Panc1 (cell line): ENCODE measurements around the gene ZNF730. TPM values are rescaled to one million over a fixed set of nuclear protein-coding genes. Genes with fewer than 3 reads are reported as not detected.
A peak's percentile ranks its signal among the peaks of the same experiment; 100 is the strongest.
"Not testable (repeated sequence)": the region's sequence is repeated elsewhere in the genome, so short reads cannot be mapped to it uniquely, and the experiment has no call there.

Experiments used
- ATAC-seq: fragments of 200-7000 bp; cut with Tn5 transposase; 2 replicates; pipeline ENCODE4 v1.9.1; 2020; ENCODE audit warnings: mild to moderate bottlenecking, moderate library complexity
- BruUV-seq: library from RNA; stranded (reverse); fragments of 400-500 nt; replicated peaks from 2 replicates; lab custom pipeline; 2021; lab: Mats Ljungman, UMichigan
- CTCF ChIA-PET: fragments of 300-600 bp; sonication (Branson Sonifier 250); formaldehyde crosslinking; loops from one replicate; lab custom pipeline; 2022; ENCODE audit warnings: antibody characterized with exemption; lab: Charles Lee
- POLR2A ChIA-PET: fragments of 300-600 bp; sonication (Branson Sonifier 250); formaldehyde crosslinking; loops from one replicate; lab custom pipeline; 2022; ENCODE audit warnings: antibody characterized with exemption; lab: Charles Lee
- DNase-seq: peaks from one replicate; pipeline ENCODE4 v3.0.0-alpha.2; 2010; ENCODE audit warnings: low read depth, low spot score
- H3K27ac ChIP-seq: 2 replicates; pipeline ENCODE4 v1.5.1; 2011; ENCODE audit warnings: mild to moderate bottlenecking, low read length, inconsistent platforms
- H3K27me3 ChIP-seq: fragments of 200-500 bp; sonication (Bioruptor generic); 2 replicates; pipeline ENCODE4 v1.6.0; 2014; ENCODE audit warnings: low read length, inconsistent platforms; ENCODE audit not compliant: control insufficient read depth, insufficient read depth
- H3K36me3 ChIP-seq: fragments of 200-500 bp; sonication (Bioruptor generic); 2 replicates; pipeline ENCODE4 v1.5.1; 2014; ENCODE audit warnings: inconsistent platforms, mild to moderate bottlenecking, low read length, moderate library complexity; ENCODE audit not compliant: control insufficient read depth, insufficient read depth
- H3K4me1 ChIP-seq: 2 replicates; pipeline ENCODE4 v1.5.1; 2011; ENCODE audit warnings: inconsistent platforms, mild to moderate bottlenecking, low read length, moderate library complexity; ENCODE audit not compliant: control insufficient read depth, insufficient read depth
- H3K4me3 ChIP-seq, 2 experiments: 2 replicates each; pipeline ENCODE4 v1.5.1; 2011 to 2012; ENCODE audit warnings: low read depth in 2 of 2, low read length in 2 of 2, mild to moderate bottlenecking in 2 of 2, inconsistent platforms in 1 of 2, moderate library complexity in 1 of 2
- H3K9me3 ChIP-seq: fragments of 200-500 bp; sonication (Bioruptor generic); 2 replicates; pipeline ENCODE4 v1.5.1; 2014; ENCODE audit warnings: low read depth, mild to moderate bottlenecking, inconsistent platforms, low read length, moderate library complexity; ENCODE audit not compliant: control insufficient read depth, insufficient read depth
- CTCF ChIP-seq: fragments of 450-650 bp; IDR thresholded peaks from 2 replicates; pipeline ENCODE4 v1.5.1; 2017; ENCODE audit warnings: mild to moderate bottlenecking
- POLR2AphosphoS5 ChIP-seq: IDR thresholded peaks from 2 replicates; pipeline ENCODE4 v1.6.1; 2012; ENCODE audit warnings: mild to moderate bottlenecking, low read depth, low read length, moderate library complexity
- REST ChIP-seq, 2 experiments: IDR thresholded peaks; 2 replicates each; pipeline ENCODE4 v1.6.1; 2011 to 2012; ENCODE audit warnings: low read depth in 2 of 2, control low read depth in 1 of 2, low read length in 1 of 2, mild to moderate bottlenecking in 1 of 2, moderate library complexity in 1 of 2; ENCODE audit not compliant: insufficient read depth in 1 of 2
- SIN3A ChIP-seq: IDR thresholded peaks from 2 replicates; pipeline ENCODE4 v1.6.1; 2012; ENCODE audit warnings: low read depth, mild to moderate bottlenecking, low read length, moderate library complexity, borderline replicate concordance; ENCODE audit not compliant: insufficient read depth
- TCF7L2 ChIP-seq: IDR thresholded peaks from 2 replicates; pipeline ENCODE4 v1.6.1; 2011; ENCODE audit warnings: mild to moderate bottlenecking, low read depth, low read length, inconsistent platforms
- in situ Hi-C: cut with HindIII; loops from 2 replicates; pipeline ENCODE4 v1.10.0; 2016; ENCODE audit warnings: low sequenced_read_pairs, low pct_unique_long_range_greater_than_20kb
- intact Hi-C: fragments of 100-400 bp; cut with micrococcal nuclease; formaldehyde crosslinking; loops from one replicate; pipeline ENCODE4 v1.10.0; 2022; ENCODE audit not compliant: unreplicated experiment
- total RNA-seq: library from RNA; stranded (reverse); gene quantifications from one replicate; pipeline ENCODE4 v1.2.1, GENCODE V29; 2021; ENCODE audit not compliant: unreplicated experiment

ZNF730 gene
- total RNA-seq, 1 experiment from 2014 or later: 0.08 TPM

- H3K4me1 ChIP-seq: no peaks in the 10 kb centered on the region
- ChIA-PET CTCF (no interaction called here), POLR2A (no interaction called here)
- no peak overlapping the region for H3K4me3 ChIP-seq
- no peaks in the 10 kb centered on the region for H3K9me3 ChIP-seq
- no peaks in the 10 kb centered on the region for H3K27me3 ChIP-seq
- H3K27ac ChIP-seq: no peak overlapping the region
- no peak for TF ChIP-seq SIN3A
- no peak for TF ChIP-seq REST (IDR thresholded peaks at IDR 0.05; ENCODE audit: insufficient read depth in 1 of 2, low read depth in 2 of 2, low read length in 1 of 2)
- TF ChIP-seq TCF7L2: no peak
- no peak for TF ChIP-seq CTCF
- no peak for TF ChIP-seq POLR2AphosphoS5
- BruUV-seq: no TSS peak
- no peak for ATAC-seq
- intact Hi-C loops (no loop called here), in situ Hi-C loops (no loop called here)
- H3K36me3 ChIP-seq: no peaks in the 10 kb centered on the region
- DNase-seq: no peak
Measured at GRCh38 chr19:23071147-23071511, 45.7 kb upstream of the ZNF730 start.

GRCh38 chr19:23075031-23075733, 41.6 kb upstream of the ZNF730 start:
- Histone ChIP-seq H3K4me3 (peak overlapping the region in 1 of 2 experiments; percentile 39; a peak in 1 of 4 replicates), H3K36me3 (no peaks in the 10 kb centered on the region), H3K4me1 (no peaks in the 10 kb centered on the region), H3K27me3 (no peaks in the 10 kb centered on the region), H3K27ac (no peak overlapping the region), H3K9me3 (no peaks in the 10 kb centered on the region)
- no peak for DNase-seq
- intact Hi-C loops (no loop called here), in situ Hi-C loops (no loop called here)
- ATAC-seq: no peak
- POLR2A ChIA-PET: no interaction called here
- CTCF ChIA-PET: no interaction called here
- TF ChIP-seq SIN3A: no peak
- TF ChIP-seq REST (IDR thresholded peaks at IDR 0.05; ENCODE audit: insufficient read depth in 1 of 2, low read depth in 2 of 2, low read length in 1 of 2): no peak
- TF ChIP-seq CTCF: no peak
- no peak for TF ChIP-seq TCF7L2
- no peak for TF ChIP-seq POLR2AphosphoS5
- BruUV-seq: no TSS peak

- POLR2A ChIA-PET, H3K4me3 ChIP-seq, in situ Hi-C loops, ATAC-seq, H3K27ac ChIP-seq, CTCF ChIA-PET, BruUV-seq, H3K4me1 ChIP-seq, H3K36me3 ChIP-seq, H3K9me3 ChIP-seq, intact Hi-C loops, H3K27me3 ChIP-seq, DNase-seq: not testable (repeated sequence)
Measured at GRCh38 chr19:23077776-23078175, 39.0 kb upstream of the ZNF730 start.
